CD14-positive monocyte (primary cell): ENCODE measurements around the gene CRIM1. TPM values are rescaled to one million over a fixed set of nuclear protein-coding genes. Genes with fewer than 3 reads are reported as not detected.

Experiments
- DNase-seq, 3 donors: peaks; one replicate each; pipeline ENCODE4 v3.0.0-alpha.2; 2011 to 2022
- H2AFZ ChIP-seq: 2 replicates; pipeline ENCODE4 v1.6.0; 2012; ENCODE audit warnings: mild to moderate bottlenecking, low read depth, low read length, inconsistent platforms; ENCODE audit not compliant: insufficient read depth, poor library complexity, severe bottlenecking
- H3K27ac ChIP-seq, 2 donors: 1 replicate in 1 of 2; 2 replicates in 1 of 2; pipeline ENCODE4 v1.5.1; 2012 to 2013; ENCODE audit warnings: low read length in 2 of 2, control low read depth in 1 of 2, inconsistent platforms in 1 of 2, low read depth in 1 of 2, mild to moderate bottlenecking in 1 of 2
- H3K27me3 ChIP-seq, 2 donors: one replicate each; pipeline versions ENCODE4 v1.6.0 to v1.6.1; 2011 to 2013; ENCODE audit warnings: low read length in 2 of 2; ENCODE audit not compliant: control insufficient read depth in 2 of 2, insufficient read depth in 2 of 2
- H3K36me3 ChIP-seq, 2 donors: replicated peaks in 1 of 2; 1 replicate in 1 of 2; 2 replicates in 1 of 2; pipeline versions ENCODE4 v1.5.1 to v1.6.1; 2012 to 2013; ENCODE audit warnings: low read length in 2 of 2, control low read depth in 1 of 2, inconsistent platforms in 1 of 2, mild to moderate bottlenecking in 1 of 2; ENCODE audit not compliant: insufficient read depth in 2 of 2, control insufficient read depth in 1 of 2
- H3K4me1 ChIP-seq, 2 donors: 1 replicate in 1 of 2; 2 replicates in 1 of 2; pipeline versions ENCODE4 v1.5.1 to v1.6.1; 2012 to 2013; ENCODE audit warnings: low read length in 2 of 2, control low read depth in 1 of 2, inconsistent platforms in 1 of 2, mild to moderate bottlenecking in 1 of 2, moderate library complexity in 1 of 2; ENCODE audit not compliant: insufficient read depth in 2 of 2, control insufficient read depth in 1 of 2
- H3K4me2 ChIP-seq: replicated peaks from 2 replicates; pipeline ENCODE3; 2012; ENCODE audit warnings: low read length, moderate library complexity, mild to moderate bottlenecking; ENCODE audit not compliant: poor library complexity, severe bottlenecking; ENCODE audit errors: extremely low read depth
- H3K4me3 ChIP-seq, 3 experiments: fragments of 200-600 bp in 1 of 3; sonication (generic) in 1 of 3; replicated peaks in 1 of 3; 1 replicate in 2 of 3; 2 replicates in 1 of 3; pipeline ENCODE4 v1.5.1; 2011 to 2013; ENCODE audit warnings: low read length in 3 of 3, mild to moderate bottlenecking in 3 of 3, control low read depth in 2 of 3, low read depth in 2 of 3, inconsistent platforms in 1 of 3, moderate library complexity in 1 of 3
- H3K79me2 ChIP-seq: 2 replicates; pipeline ENCODE4 v1.6.0; 2012; ENCODE audit warnings: mild to moderate bottlenecking, control low read depth, inconsistent platforms, low read length, moderate library complexity; ENCODE audit not compliant: insufficient read depth
- H3K9ac ChIP-seq: 2 replicates; pipeline ENCODE4 v1.6.0; 2017; ENCODE audit warnings: low read length, mild to moderate bottlenecking; ENCODE audit not compliant: insufficient read depth, poor library complexity, severe bottlenecking
- H3K9me3 ChIP-seq, 2 donors: replicated peaks in 1 of 2; 1 replicate in 1 of 2; 2 replicates in 1 of 2; pipeline versions ENCODE4 v1.5.1 to v1.6.1; 2012 to 2013; ENCODE audit warnings: low read length in 2 of 2, control low read depth in 1 of 2; ENCODE audit not compliant: control insufficient read depth in 1 of 2, insufficient read depth in 1 of 2
- H4K20me1 ChIP-seq: 2 replicates; pipeline ENCODE4 v1.6.0; 2012; ENCODE audit warnings: mild to moderate bottlenecking, low read length, control low read depth, moderate library complexity; ENCODE audit not compliant: insufficient read depth
- H3K27ac Mint-ChIP-seq, 7 donors: one replicate each; pipeline ENCODE4 v1.8.0; 2020; ENCODE audit warnings: mild to moderate bottlenecking in 7 of 7, mixed read lengths in 7 of 7, moderate library complexity in 6 of 7, inconsistent platforms in 2 of 7
- H3K27me3 Mint-ChIP-seq, 3 donors: one replicate each; pipeline ENCODE4 v1.8.0; 2021 to 2022; ENCODE audit warnings: low read depth in 3 of 3, mild to moderate bottlenecking in 3 of 3, mixed read lengths in 3 of 3, moderate library complexity in 3 of 3, inconsistent platforms in 1 of 3
- H3K36me3 Mint-ChIP-seq, 2 donors: one replicate each; pipeline ENCODE4 v1.8.0; 2020; ENCODE audit warnings: mixed read lengths in 2 of 2, inconsistent platforms in 1 of 2, mild to moderate bottlenecking in 1 of 2
- H3K4me1 Mint-ChIP-seq: one replicate; pipeline ENCODE4 v1.8.0; 2020; ENCODE audit warnings: mild to moderate bottlenecking, mixed read lengths
- H3K4me3 Mint-ChIP-seq, 2 donors: one replicate each; pipeline ENCODE4 v1.8.0; 2020; ENCODE audit warnings: mild to moderate bottlenecking in 2 of 2, mixed read lengths in 2 of 2, moderate library complexity in 1 of 2
- H3K9me3 Mint-ChIP-seq, 7 donors: one replicate each; pipeline ENCODE4 v1.8.0; 2020 to 2022; ENCODE audit warnings: mixed read lengths in 7 of 7, mild to moderate bottlenecking in 6 of 7, moderate library complexity in 6 of 7, inconsistent platforms in 2 of 7
- WGBS: methylation state at CpG from one replicate; pipeline ENCODE4 v1.1.5; 2013; ENCODE audit warnings: missing lambda C conversion rate; ENCODE audit not compliant: insufficient coverage; 5-methylcytosine and 5-hydroxymethylcytosine counted together
- intact Hi-C, 2 donors: fragments of 100-400 bp; cut with micrococcal nuclease; formaldehyde crosslinking; loops; one replicate each; pipeline versions ENCODE4 v1.15.0 to v1.15.1; 2023
- polyA plus RNA-seq, 3 donors: library from polyadenylated mRNA; depleted of rRNA in 1 of 3; unstranded in 2 of 3; stranded (reverse) in 1 of 3; fragments of 300-500 nt in 2 of 3; fragments of >200 nt in 1 of 3; fragmentation: Illumina TruSeq in 2 of 3; gene quantifications; 1 replicate in 2 of 3; 2 replicates in 1 of 3; pipeline ENCODE4 v1.2.3, GENCODE V29; 2012 to 2021
- TF ChIP-seq, protein P1 (sequence below): fragments of 200-600 bp; IDR thresholded peaks from one replicate; pipeline ENCODE4 v1.8.0; 2022; ENCODE audit warnings: antibody characterized with exemption, mild to moderate bottlenecking

CRIM1 gene
- polyA plus RNA-seq, 3 donors: 0.08 to 0.27 TPM; not detected in 1

DNA sequence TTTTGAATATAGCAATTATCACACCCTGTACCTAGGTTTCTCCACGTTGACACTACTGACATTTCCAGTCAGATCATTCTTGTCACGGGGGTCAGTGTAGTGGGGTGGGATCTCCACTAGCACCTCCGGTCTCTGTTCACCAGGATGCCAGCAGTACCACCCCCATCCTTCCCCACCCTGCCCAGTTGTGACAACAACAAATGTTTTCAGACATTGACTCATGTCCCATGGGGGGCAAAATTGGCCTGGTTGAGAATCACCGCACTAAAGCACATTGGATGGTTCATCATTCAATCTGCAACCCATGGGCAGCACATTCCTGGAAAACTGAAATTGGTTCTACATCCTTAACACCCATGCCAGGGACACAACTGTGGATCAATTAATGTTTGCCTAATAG is 210.1 kb downstream of the CRIM1 start:
- peak overlapping the region in 3 of 7 donors; percentile 9 to 70 (median 22) for H3K27ac Mint-ChIP-seq
- H3K4me3 ChIP-seq: no peak overlapping the region
- H3K36me3 ChIP-seq: peaks cover 21 to 41% of the 10 kb centered on the region in 2 donors

GRCh38 chr2:36566887-36567286 is 211.3 kb downstream of the CRIM1 start:
- Mint-ChIP-seq H3K4me3 (no peak overlapping the region), H3K27ac (peak overlapping the region in 1 of 7 donors; percentile 11), H3K9me3 (no peaks in the 10 kb centered on the region), H3K27me3 (peaks cover 0 to 2% (median 0%) of the 10 kb centered on the region in 3 donors), H3K36me3 (peaks cover 51 to 64% of the 10 kb centered on the region in 2 donors), H3K4me1 (peaks cover 36% of the 10 kb centered on the region)
- H3K4me3 ChIP-seq: no peak overlapping the region
- H3K9me3 ChIP-seq: no peaks in the 10 kb centered on the region
- H3K27ac ChIP-seq: no peak overlapping the region
- H3K4me1 ChIP-seq: peaks cover 33 to 40% of the 10 kb centered on the region in 2 donors
- TF ChIP-seq, protein P1, sequence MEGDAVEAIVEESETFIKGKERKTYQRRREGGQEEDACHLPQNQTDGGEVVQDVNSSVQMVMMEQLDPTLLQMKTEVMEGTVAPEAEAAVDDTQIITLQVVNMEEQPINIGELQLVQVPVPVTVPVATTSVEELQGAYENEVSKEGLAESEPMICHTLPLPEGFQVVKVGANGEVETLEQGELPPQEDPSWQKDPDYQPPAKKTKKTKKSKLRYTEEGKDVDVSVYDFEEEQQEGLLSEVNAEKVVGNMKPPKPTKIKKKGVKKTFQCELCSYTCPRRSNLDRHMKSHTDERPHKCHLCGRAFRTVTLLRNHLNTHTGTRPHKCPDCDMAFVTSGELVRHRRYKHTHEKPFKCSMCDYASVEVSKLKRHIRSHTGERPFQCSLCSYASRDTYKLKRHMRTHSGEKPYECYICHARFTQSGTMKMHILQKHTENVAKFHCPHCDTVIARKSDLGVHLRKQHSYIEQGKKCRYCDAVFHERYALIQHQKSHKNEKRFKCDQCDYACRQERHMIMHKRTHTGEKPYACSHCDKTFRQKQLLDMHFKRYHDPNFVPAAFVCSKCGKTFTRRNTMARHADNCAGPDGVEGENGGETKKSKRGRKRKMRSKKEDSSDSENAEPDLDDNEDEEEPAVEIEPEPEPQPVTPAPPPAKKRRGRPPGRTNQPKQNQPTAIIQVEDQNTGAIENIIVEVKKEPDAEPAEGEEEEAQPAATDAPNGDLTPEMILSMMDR: no peak
- no peaks in the 10 kb centered on the region for H3K27me3 ChIP-seq
- peaks cover 29 to 48% of the 10 kb centered on the region in 2 donors for H3K36me3 ChIP-seq
- WGBS: no CpG with 5 or more reads among the region's 4 CpGs
- DNase-seq: no peak
- H4K20me1 ChIP-seq: peaks cover 6% of the 10 kb centered on the region
- no peak overlapping the region for H2AFZ ChIP-seq
- no peak overlapping the region for H3K9ac ChIP-seq
- H3K4me2 ChIP-seq: no peak overlapping the region
- peaks cover 20% of the 10 kb centered on the region for H3K79me2 ChIP-seq
- intact Hi-C loops: no loop called here

More for the DNA sequence above, 210.1 kb downstream of the CRIM1 start:
- peak overlapping the region in 1 of 2 donors; percentile 76 for H3K27ac ChIP-seq
- TF ChIP-seq, protein P1: no peak
- Mint-ChIP-seq H3K9me3 (no peaks in the 10 kb centered on the region), H3K27me3 (peaks cover 0 to 2% (median 0%) of the 10 kb centered on the region in 3 donors), H3K4me3 (no peak overlapping the region), H3K36me3 (peaks cover 45 to 58% of the 10 kb centered on the region in 2 donors), H3K4me1 (peaks cover 44% of the 10 kb centered on the region)
- H3K9ac ChIP-seq: no peak overlapping the region
- H2AFZ ChIP-seq: no peak overlapping the region
- H3K9me3 ChIP-seq: no peaks in the 10 kb centered on the region
- peaks cover 41 to 51% of the 10 kb centered on the region in 2 donors for H3K4me1 ChIP-seq
- no peak for DNase-seq
- no peaks in the 10 kb centered on the region for H3K27me3 ChIP-seq
- no peaks in the 10 kb centered on the region for H4K20me1 ChIP-seq
- intact Hi-C loops: no loop called here
- no CpG with 5 or more reads among the region's 4 CpGs for WGBS
- peaks cover 22% of the 10 kb centered on the region for H3K79me2 ChIP-seq
- no peak overlapping the region for H3K4me2 ChIP-seq
